GDM1 (cell line): Measurements from ENCODE around the gene SSH2.

Experiments used
- DNase-seq: peaks from one replicate; lab custom pipeline; 2025; lab: John Stamatoyannopoulos, UW

Gene SSH2

GRCh38 chr17:29778956-29779811, 150.8 kb downstream of the SSH2 start:
- DNase-seq, result peak; percentile 43

- no peak for DNase-seq
Measured at GRCh38 chr17:29777663-29778062, 152.4 kb downstream of the SSH2 start.

- DNase-seq, result no peak
Measured at GRCh38 chr17:29776026-29776425, 154.0 kb downstream of the SSH2 start.

GRCh38 chr17:29772981-29773380, 157.0 kb downstream of the SSH2 start:
- no peak for DNase-seq

- no peak for DNase-seq
Measured at GRCh38 chr17:29771546-29771945, 158.5 kb downstream of the SSH2 start.

- no peak for DNase-seq
Measured at GRCh38 chr17:29769225-29769624, 160.8 kb downstream of the SSH2 start.

- DNase-seq, result no peak
Measured at GRCh38 chr17:29766796-29767327, 163.2 kb downstream of the SSH2 start.

- DNase-seq, result no peak
Measured at GRCh38 chr17:29764748-29765147, 165.3 kb downstream of the SSH2 start.

- no peak for DNase-seq
Measured at GRCh38 chr17:29764217-29764616, 165.8 kb downstream of the SSH2 start.

GRCh38 chr17:29763273-29763672, 166.8 kb downstream of the SSH2 start:
- DNase-seq, result no peak

GRCh38 chr17:29761040-29761761, 168.8 kb downstream of the SSH2 start:
- peak; percentile 84 for DNase-seq

GRCh38 chr17:29760279-29761039, 169.6 kb downstream of the SSH2 start:
- DNase-seq, result peak; percentile 3

- no peak for DNase-seq
Measured at GRCh38 chr17:29758255-29758654, 171.8 kb downstream of the SSH2 start.

GRCh38 chr17:29757788-29758187, 172.2 kb downstream of the SSH2 start:
- no peak for DNase-seq

- DNase-seq, result no peak
Measured at GRCh38 chr17:29753845-29754439, 176.1 kb downstream of the SSH2 start.

GRCh38 chr17:29749045-29749825, 180.8 kb downstream of the SSH2 start:
- DNase-seq, result no peak

GRCh38 chr17:29748400-29748799, 181.6 kb downstream of the SSH2 start:
- no peak for DNase-seq

GRCh38 chr17:29747660-29748059, 182.4 kb downstream of the SSH2 start:
- no peak for DNase-seq

GRCh38 chr17:29746669-29747068, 183.4 kb downstream of the SSH2 start:
- DNase-seq, result no peak

GRCh38 chr17:29744121-29744520, 185.9 kb downstream of the SSH2 start:
- DNase-seq, result no peak

- no peak for DNase-seq
Measured at GRCh38 chr17:29742210-29742513, 187.9 kb downstream of the SSH2 start.
